Stimulated activated CD8-positive, alpha-beta memory T cell treated with anti-CD3 and anti-CD28 coated beads, Interleukin-7, amount 100 ng/mL, for 4 hours (primary cell): ENCODE data around the gene SLCO3A1.
"Not testable (repeated sequence)": the region's sequence is repeated elsewhere in the genome, so short reads cannot be mapped to it uniquely, and the experiment has no call there.

Experiments
- DNase-seq, 2 donors: peaks; one replicate each; pipeline ENCODE4 v3.0.0-alpha.2; 2020; ENCODE audit warnings: low read depth in 2 of 2

SLCO3A1 gene

DNA sequence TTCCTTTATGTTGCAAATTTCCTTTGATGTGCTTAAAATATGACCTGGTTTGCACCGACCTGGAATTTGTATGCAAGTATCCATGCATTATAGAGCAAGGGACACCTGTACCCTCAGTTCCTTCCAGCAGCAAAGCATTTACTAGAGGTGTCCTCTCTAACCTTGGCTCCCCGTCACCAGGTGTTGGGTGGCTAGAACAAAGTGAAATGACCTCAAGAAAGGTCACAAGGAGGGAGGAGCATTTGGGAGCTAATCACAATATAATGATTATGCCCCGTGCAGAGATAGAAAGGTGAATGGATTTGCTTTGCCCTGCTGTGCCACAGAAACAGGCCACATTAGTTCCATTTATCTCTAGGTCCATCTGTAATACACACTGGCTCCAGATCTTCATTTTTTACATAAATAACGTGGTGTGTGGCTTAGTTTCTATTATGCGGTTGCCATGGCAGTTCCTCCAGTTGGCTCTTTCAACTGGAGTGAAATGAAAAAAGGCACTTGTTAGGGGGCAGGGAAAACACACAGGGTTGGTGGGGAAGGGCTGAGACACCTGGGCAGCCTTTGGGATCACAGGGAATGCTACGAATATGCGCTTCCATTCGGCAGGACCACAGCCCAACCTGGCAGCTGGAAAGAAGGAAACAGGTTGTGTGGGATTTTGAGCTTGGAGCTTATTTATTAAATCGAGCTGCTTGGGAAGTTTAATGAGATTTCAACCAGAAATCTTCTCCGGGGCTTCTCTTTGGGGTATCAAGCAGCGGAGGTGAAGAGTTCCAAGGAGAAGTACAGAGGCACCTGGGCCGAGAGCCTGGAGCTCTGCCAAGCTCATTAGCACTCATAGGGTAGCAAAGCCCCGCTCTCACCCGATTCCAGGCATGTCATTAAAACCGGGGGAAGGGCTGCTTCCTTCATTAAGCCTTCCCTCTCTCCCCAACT, 306.7 kb downstream of the SLCO3A1 start:
- DNase-seq, result no peak

DNA sequence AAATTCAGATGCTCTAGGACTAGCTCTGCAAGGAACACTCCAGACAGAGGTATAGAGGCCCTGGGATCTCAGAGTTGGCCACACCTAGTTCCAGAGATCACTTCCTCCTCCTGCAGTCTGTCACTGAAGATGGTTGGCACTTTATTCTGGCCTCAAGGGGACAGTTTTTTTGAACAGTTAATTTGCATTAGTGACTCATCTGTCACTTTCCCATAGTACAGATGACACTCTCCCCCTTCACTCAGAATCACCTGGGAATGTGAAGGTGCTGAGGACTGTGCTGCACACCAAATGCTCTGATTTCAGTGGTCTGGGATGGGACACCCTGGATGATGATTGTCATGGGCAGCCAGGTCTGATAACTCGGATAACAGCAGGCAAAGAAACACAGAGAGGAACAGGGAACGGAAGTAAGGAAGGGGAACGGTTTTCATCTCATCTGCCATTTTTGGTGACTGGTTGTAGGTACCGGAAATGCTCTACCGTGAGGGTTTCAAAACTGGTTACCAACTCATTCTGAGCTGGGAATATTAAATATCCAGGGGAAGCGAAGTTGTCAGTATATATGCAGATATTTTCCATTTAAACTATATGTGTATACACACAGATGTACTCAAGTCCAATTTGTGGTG, 307.6 kb downstream of the SLCO3A1 start:
- DNase-seq, result no peak

DNA sequence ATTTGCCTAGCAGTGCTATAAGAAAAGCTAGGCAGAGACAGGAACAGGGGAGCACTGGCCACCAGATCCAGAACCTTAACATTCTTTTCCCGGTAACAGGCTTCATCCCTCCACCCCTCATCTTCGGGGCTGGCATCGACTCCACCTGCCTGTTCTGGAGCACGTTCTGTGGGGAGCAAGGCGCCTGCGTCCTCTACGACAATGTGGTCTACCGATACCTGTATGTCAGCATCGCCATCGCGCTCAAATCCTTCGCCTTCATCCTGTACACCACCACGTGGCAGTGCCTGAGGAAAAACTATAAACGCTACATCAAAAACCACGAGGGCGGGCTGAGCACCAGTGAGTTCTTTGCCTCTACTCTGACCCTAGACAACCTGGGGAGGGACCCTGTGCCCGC, 309.1 kb downstream of the SLCO3A1 start:
- no peak for DNase-seq

DNA sequence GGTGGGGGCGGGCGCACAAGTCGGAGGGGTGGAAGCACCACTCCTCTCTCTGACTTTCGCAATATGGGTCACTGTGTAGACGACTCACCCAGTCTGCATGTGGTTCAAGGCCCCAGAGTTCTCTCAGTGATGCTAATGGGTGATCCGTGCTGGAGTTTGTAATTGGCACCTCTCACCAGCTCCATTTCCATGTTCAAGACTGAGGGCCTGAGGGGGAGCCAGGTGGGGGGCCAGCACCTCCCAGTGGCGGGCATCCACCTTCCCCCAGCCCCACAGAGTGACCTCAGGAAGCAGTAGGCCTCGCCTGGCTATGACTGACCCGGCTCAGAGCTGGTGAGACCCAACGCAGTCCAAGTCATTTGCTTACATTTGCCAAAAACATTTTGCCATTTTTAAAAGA, 310.1 kb downstream of the SLCO3A1 start:
- DNase-seq, result no peak

DNA sequence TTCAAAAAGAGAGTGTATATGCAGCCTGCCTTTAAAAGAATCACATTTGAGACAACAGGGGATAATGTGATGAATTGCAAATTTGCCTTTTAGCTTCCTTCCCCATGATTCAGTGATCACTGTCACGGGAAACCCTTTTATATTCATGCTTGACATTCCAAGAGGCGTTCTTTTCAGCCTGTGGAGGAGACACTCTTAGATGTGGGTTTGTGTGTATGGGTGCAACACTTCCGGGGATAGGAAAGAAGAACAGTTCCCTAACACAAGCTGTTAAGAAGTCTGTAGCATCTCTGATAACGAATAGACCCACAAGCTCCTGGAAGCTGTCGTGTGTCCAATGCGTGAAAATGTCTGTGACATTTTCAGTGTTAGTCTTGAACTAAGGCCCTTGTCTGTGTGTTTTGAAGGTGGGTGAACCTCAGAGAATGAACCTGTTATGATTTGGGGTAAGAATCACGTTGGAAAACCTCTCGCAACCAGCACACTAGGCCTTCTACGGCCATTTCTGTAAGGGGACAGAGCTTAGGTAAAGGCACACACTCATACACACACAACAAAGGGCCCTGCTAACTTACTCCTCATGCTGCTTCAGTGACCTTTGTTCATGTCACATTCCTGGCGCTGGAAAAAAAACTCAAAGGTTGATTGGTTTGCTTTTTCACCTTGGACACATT, 311.0 kb downstream of the SLCO3A1 start:
- no peak for DNase-seq

DNA sequence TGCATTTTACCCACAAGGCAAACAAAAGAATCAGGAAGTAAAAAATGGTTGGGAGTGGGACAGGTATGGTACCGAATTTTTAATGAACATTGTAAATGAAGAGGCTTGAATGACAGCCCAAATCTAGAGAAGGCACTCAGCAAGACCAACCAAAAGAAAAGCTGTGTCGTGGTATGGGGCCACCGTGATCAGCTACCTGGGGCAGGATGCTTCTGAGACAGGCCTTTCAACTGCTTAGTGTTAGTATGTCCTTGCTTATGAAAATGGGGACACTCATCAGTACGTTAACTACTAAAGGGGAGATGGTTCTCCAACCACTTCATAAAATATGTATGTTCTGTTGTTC, 311.5 kb downstream of the SLCO3A1 start:
- no peak for DNase-seq

DNA sequence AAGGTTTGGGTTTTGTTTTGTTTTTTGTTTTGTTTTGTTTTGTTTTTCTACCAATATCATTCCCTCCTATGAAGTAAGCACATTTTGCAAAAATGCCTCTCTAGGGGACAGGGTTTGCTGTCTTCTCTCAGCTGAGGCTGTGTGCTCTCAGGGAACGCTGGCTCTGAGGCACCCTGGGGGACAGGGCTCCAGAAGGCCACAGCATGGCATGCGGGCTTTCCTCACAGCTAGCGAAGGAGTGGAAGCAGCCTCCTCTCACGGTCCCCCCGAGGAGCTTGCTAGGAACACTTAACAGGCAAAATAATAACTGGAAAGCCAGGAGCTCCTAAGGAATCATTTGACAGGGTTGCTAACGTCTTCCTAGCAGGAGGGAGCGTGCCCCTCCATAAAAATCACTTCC, 312.5 kb downstream of the SLCO3A1 start:
- no peak for DNase-seq

DNA sequence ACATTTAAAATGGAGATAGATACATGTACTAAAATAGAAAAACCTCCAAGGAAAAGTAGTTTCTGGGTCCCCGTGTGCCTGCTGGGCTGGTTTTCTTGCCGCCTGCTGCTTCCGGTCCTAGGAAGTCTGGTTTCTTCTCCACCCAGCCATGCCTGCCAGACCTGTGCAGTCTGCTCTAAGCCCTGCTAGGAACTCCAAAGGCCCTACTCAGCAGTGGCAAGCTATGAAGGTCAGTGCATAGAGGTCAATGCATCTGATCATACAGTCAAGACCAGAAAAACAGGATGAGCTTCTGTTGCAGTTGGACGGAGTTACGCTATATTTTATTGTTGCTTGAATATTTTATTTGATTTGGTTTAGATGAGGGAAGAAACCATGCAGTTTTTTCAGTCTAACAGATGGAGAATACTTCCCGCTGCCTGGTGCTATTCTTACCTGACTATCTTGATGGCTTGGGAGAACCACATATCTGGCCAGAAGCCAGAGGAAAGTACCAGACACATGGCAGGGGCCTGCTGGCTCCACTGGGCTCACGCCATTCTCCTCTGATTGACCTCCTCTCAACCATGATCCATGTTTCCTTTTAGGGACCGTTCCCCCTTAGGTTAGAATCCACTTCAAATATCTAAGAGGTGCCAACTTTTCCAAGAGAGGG, 313.4 kb downstream of the SLCO3A1 start:
- DNase-seq, result no peak

DNA sequence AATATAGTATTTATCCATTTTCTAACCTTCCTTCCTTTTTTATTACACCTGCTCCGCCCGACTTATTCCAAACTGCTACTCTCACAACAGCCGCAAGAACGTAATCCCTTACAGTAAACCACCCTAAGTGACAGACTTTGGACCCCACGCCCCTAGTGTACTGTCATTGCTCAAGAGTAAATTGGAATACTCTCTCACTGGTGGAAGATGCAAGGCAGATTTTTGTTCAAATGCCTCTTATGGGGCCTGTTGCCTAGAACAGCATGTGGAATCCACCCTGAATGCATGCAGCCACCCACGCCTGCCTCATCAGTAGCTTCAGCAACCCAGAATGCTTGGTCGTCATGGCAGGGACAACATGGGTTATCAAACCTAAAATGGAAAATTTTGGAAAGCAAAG, 313.9 kb downstream of the SLCO3A1 start:
- DNase-seq, result no peak

DNA sequence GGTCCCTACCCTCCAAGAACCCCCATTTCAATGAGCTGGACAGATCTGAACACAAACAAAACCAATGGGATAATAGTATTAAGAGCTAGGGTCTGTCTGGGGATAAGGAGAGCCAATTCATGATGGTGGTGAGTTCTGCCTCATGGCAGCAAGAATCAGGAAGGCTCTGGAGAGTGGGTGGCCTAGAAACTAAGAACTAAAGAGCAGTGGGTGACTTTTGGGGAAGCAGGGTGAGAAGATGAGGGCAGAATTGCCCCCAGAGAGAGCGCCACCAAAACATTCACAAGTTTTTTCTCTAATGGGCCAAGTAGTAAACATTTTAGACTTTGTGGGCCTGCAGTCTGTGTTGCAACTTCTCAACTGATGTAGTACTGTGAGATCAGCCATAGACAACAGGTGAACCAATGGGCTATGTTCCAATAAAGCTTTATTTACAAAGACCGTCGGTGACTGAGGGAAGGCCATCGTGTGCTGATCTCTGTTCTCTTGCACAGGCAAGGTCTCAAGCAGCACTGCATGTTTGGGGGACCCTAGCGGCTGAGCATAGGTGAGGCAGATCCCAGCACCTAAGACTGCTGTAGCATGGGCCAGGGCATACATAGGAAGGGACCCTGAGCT, 314.7 kb downstream of the SLCO3A1 start:
- no peak for DNase-seq

DNA sequence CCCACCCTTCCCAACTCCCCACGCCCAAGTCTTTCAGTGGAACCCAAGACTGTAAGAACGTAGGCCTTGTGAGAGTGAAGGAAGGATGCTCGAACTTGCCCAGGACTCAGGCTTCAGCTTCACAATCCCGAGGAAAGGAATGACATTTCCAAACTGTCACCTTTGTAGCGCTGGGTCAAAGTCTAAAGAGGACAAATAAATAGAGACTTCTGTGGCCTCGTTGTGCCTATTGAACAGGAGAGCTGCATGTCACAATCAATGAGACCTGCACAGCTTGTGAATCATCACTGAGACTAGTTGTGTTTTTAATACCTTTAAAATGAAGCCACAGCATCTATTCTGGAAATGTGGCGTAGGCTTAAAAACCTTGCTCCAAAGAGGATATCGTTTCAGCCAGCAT, 317.4 kb downstream of the SLCO3A1 start:
- DNase-seq, result no peak

DNA sequence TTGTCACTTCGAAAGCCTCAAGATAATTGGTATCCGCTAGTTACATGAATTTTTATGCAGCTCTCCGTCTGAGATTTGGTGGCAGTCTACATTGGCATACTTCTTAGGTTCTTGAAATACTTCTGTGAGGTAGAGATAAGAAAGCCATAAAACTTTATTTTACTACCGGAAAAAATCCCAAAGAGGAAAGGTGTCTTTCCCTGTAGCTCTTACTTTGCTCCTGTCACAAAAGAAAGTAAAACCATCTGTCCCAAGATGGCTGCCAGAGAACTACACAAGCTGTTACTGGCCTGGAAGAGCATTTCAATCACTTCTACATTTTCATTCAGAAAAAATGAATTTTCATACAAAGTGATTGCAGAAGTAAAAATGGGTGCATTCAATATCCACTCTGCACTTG, 325.4 kb downstream of the SLCO3A1 start:
- no peak for DNase-seq

DNA sequence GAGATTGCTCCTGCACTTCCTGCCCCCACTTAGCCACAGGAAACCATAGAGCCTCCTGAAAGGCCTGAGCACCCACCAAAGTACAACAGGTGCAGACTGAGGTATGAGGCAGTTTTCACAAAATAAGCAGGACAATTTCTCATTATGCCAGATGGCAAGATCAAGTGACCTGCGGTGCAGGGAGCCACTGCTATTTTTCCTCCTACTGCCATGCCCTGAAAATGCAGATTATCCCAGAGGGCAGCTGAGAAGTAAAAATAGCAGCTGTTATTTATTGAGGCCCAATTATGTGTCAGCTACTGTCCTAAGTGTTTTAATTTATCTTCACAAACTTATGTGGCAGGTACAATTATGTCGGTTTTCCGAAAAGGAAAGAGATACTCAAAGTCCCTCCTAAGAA, 330.6 kb downstream of the SLCO3A1 start:
- DNase-seq, result no peak

DNA sequence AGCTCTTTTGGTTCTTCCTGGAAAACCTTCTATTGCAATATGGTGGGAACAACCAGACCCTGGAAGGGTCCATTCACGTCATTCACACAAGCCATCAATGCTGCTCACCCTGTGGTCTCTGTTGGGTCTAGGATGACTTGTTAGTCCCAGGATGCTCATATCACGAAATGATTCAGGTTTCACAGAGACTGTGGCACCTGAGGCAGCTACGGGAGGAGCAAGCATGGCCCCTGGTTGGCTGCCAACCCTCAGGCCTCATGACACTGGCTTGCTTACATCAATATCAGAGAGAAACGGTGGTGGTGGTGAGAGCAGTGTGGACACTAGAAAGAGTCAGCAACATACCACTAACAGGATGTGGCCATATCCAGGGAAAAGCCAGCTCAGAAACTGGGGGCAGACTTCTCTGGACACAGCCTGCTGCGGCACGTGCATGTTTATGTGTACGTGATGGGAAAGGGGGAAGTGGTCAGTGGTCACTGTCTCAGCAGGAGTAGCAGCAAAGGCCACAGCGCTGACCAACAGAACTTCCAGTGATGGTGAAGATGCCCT, 331.2 kb downstream of the SLCO3A1 start:
- no peak for DNase-seq

DNA sequence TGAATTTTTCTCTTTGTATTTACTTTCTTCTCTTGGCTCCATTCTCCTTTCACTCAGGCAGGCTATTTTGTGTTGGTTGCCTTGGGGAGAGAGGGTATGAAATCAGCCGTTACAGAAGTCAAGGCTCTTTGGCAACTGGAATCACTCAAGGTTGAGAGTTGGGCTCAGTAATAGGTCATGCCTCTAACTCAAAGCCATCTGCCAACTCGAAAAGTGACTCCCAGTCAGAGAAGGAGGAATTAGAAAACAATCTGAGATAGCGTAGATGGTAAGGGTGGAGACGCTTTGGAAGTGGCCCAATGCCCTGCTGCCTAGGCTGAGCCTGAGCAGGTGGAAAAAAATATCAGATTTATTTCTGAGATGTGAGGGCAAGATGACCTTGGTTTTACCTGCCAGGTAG, 334.5 kb downstream of the SLCO3A1 start:
- no peak for DNase-seq

DNA sequence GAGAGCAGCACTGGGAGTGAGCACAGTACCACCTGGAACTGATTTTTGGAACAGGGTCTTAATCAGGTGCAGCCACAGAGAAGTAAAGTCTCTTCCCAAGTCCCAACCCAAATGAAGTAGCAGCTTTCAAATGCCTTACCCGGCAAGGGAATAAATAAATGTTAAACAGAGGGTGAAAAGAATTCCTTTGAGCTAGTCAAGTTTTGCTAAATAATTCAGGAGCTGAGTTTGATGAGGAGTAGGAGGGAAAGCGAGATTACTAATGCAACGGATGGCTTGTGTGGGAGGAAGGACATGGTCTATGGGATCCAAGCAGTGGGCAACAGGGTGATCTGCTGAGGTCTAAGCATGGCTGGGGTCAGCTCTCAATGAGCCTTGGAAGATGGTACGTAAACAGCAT, 335.7 kb downstream of the SLCO3A1 start:
- no peak for DNase-seq

DNA sequence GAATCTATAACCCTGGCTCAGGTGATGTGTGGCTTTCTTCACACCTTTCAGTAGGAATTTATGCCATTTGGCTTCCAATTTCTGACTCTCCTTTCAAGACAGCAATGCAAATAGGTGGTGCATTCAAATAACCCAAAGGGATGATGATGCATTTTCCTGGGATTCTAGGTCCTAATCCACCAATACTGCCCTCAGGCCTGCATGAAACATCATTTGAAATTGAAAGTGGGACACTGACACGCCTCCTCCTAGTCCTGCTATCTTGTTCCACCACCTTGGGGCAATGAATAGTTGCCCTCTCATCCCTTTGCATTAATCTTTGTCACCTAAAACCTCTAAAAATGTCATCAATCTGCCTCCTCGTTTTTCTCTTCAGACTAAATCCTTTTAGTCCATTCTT, 341.7 kb downstream of the SLCO3A1 start:
- no peak for DNase-seq

DNA sequence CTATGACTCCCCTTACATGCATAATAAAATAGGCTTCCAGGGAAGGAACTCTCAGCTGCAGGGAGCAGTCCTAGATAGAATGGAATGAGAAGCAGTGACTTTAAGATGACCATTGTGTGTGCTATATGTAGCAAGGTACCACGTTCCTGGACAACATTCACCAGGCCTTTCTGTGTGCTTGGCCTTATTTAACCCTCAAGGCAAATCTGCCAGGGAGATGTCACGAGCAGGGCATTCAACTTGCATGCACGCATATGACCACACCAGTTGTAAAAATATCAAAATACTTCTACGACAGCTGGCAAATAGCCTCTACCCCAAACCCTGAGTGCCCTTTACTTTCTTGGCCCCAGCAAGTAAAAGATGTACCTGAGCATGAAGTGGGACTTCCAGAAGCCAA, 342.8 kb downstream of the SLCO3A1 start:
- DNase-seq, result no peak

DNA sequence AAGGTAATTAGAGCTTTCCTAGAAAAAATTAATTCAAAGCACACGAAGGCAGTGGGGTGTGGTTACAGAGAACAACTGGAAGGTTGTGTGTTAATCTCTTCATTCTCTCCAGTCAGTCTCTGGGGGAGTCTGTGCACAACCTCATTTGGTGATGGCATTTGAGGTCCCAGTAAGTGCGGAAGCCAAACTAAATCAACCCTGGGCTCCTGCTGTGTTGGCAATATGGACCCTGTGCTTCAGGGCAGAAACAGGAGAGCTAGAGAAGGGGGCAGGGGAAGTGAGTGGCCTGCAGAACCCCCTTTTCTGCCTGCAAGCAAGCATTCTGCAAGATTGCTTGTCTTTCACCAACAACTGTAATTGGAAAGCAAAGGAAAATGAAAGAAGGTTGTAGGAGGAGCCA, 344.2 kb downstream of the SLCO3A1 start:
- DNase-seq, result no peak

DNA sequence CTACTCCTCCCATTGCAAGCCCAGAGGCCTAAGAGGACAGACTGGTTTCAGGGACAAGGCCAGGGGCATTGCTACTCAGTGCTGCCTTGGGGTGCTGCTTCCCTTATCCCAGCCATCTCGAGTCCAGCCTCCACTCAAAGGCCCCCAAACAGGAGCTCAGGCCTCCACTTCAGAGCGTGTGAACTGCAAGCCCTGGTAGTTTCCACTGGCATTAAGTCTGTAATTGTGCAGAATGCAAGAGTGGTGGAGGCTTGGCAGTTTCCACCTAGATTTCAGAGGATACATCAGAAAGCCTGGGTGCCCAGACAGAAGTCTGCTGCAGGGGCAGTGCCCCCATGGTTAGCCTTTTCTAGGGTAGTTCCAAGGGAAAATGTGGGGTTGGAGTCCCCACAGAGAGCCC, 347.4 kb downstream of the SLCO3A1 start:
- DNase-seq, result no peak

DNA sequence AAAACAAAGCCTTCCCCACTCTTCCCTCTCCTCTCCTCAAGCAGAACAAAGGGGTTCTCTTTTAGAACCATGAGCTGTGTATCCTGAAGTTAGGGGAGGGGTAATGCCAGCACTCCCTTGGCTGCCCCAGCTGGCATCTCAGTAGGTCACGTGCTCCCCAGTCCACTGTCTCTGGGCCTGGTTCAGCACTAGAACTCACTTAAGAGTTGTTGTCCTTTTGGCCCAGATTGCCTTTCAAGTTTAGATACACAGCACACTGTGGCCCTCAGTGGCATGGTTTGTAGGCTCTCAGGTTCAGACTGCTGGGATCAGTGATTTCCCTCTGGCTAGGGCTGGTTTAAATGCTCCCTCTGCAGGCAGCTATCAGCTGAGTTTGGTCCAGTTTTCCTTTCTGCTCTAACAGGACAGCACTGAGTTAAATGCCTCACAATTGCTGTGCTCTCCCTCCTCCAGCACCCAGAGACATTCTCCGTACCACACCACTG, 351.8 kb downstream of the SLCO3A1 start:
- DNase-seq, result no peak

DNA sequence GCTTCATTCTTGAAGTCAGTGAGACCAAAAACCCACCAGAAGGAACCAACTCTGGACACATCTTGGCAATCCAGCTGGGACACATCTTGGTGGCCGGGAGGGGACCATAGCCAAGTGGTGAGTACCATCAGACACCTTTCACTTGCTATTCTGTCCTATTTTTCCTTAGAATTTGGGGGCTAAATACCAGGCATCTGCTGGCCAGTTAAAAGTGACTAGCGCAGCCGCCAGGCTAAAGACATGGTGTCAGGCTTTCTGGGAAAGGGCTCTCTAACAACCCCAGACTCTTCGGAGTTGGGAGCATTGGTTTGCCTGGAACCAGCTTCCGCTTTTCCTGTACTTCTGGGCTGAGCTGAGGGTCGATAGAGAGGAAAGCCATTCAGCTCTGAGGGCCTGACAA, 354.1 kb downstream of the SLCO3A1 start:
- DNase-seq, result not testable (repeated sequence)
